SH-SY5Y (cell line): ENCODE data around the gene RAC3.

ENCODE experiments used
- GATA2 ChIP-seq: IDR thresholded peaks from 2 replicates; pipeline ENCODE4 v1.6.1; 2011; ENCODE audit warnings: mild to moderate bottlenecking, low read depth, low read length
- GATA3 ChIP-seq: IDR thresholded peaks from 2 replicates; pipeline ENCODE4 v1.6.1; 2011; ENCODE audit warnings: low read depth, mild to moderate bottlenecking, low read length, moderate library complexity

DNA sequence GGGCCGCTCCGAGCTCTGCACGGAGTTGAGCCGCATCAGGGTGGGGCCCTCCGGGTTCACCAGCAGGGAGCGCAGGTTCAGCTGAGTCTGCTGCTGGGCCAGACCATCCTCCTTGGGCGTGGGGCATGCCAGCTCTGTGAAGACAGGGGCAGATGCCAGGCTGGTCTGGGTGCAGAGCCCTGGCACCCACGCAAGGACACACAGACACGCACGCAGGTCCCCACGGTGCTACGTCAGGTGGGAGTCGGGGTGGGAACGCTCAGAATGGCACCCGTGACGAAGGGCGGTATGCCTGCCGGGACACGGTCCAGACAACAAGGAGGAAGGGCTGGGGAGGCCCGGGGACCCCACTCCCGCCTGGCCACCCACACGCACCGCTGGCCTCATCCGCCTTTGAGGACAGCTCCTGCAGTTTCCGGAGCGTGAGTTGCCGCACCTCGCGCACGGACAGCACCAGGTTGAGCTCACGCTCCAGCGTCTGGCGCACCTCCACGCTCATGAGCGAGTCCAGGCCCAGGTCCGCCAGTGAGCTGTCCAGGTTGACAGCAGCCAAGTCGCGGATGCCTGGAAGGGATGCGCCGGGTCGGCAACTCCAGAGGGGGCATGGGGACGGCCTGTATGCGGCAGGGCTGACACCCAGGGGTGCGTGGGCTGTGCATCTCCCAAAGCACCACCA lies 49.4 kb downstream of the RAC3 start:
- no peak for TF ChIP-seq GATA3
- TF ChIP-seq GATA2, result no peak
